Stimulated activated CD4-positive, alpha-beta T cell treated with anti-CD3 and anti-CD28 coated beads, Interleukin-4, amount 100 ng/mL, for 4 hours (primary cell): ENCODE measurements around the gene TBX15.

Source experiments
- DNase-seq, 2 experiments: peaks; one replicate each; pipeline ENCODE4 v3.0.0-alpha.2; 2020

Gene TBX15

DNA sequence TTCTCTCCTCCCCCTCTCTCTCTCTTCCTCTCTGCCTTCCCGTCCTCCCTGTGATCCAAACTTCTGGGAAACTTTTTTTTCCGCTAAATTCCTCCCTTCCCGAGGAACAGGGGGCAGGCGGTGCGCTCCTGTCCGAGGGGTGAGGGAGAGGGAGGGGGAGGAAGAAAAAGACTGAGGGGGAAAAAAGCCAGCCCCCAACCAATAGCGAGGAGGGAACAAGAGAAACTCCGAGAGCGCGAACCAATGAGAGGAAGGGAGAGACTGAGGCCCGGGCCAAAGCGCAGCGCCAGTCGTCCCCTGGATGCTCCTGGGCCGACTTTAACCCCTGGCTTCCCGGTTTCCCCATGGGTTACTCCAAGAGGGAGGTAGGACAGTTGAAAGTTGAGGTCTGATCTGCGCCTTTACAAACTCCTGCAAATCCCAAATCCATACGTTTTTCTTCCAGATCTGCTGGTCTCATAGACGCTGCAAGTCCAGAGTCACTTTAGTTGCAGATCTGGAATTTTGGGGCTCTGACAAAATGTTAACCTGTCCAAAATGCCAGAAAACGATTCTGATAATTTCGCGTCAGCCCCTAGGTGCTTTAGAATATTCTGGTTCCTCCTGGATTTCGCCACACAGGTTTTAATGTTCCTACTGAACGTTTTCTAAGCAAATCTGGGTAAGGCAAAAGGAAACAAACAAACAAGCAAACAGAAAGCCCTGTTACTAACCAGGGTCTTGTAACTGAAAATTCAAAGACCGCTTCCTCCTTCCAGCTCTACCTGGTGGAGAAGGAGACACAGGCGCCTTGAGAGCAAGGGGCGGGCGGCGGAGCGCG is at the start of gene TBX15:
TBX15 (minus strand) TSS at position 158 of the 820 bp plus-strand sequence. CDS start 548 bp downstream, outside the sequence.
- no peak for DNase-seq

DNA sequence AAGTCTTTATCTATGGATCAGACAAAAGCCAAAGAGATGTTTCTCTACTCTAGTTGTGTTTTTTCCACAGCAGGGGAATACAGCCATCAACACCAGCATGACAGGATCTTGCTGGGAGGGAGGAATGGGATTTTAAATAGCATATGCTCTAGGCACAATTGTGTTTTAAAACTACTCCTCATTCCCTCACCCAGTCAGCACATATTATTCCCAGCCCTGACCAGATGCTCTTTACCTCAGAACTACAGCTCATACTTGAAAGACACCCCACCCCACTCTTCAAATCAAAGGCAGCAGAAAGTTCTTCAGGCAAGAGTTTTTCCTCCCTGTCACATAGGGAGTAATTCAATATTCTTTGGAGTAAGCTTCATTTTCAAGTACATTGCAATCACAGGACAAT is 46.2 kb upstream of the TBX15 start:
- no peak for DNase-seq

DNA sequence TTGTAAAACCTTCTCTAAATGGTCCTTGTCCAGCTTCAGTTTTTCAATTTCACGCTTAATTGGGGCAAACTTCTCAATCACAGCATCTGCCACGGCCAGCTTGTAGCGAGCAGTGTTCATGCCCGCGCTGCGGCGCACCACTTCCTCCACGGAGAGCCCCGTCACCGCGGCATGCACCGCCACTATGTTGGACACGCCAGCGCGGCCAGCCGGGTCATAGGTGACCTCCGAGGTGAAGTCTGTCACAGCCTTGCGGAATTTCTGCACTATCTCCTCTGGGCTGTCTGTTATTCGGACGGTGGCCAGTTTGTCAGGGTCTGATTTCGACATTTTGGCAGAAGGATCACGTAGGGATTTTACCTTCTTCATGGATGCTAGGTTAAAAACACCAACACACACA is 44.8 kb upstream of the TBX15 start:
- DNase-seq = no peak

DNA sequence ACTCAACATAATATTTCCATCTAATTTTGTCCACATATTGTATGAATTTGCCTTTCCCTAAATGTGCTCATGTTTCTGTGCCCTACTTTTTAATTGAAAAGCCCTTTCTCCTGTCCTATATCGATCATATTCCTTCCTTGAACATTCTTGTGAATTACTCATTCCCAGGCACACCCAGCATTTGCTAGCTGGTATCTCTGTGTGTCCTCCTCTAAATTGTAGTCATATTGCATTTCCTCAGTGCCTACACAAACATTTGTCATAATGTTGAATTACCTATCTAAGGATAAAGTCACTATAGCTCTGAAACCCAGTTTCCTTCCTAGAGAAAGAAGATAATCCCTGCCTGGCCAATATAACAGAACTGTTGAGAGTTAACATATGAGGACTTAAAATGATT is 39.6 kb upstream of the TBX15 start:
- no peak for DNase-seq

DNA sequence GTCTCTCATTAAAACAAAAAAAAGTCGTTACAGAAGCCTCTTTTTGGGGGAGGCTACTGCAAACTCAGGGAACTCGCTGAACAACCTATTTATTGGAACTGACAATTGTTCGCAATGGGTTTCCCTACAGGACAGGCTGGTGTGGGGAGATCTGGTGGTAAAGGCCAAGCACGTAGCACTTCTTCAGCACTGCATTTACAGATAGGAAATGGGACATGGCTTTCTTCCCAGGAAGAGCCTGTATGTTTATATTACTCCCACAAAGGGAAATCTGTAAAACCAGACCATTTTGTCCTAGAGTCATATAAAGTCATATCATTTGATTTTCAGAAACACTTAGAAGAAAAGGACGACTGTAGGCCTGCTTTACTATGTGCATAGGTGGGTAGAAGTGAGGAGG is 38.8 kb upstream of the TBX15 start:
- DNase-seq = no peak

DNA sequence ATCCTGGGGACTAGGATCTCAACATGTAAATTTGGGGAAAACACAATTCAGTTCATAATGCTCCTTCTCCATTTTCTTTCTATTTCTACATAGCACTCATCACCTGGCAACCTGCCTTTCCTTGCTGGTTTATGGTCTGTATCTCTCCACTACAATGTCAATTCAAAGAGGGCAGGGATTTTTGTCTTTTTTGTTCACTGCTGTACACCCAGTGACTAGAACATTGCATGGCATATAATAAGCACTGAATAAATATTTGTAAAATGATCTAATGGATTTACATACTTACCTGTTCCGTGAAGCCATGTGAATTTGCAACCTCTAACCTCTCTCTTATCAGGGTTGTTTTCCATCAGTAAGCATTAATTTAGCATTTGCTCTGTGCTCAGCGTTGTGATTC is 27.4 kb upstream of the TBX15 start:
- no peak for DNase-seq

DNA sequence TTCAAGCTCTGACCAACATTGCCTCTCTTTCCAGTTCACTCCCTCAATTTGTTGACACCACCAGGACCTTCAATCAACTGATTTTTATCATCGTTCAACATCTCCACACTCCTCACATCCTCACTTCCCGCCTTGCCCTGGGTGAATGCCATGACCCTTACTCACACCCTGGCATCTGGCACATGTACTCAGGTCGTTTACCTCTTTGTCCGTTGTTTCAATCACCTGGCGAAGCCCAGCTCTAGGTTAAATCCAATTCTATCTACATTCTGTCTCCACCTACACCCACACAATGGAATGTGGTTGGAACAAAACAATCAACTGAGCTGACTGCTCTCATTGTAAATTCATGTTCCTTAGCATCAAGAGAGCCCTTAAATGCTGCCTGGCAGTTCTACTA is 24.2 kb upstream of the TBX15 start:
- DNase-seq = no peak

DNA sequence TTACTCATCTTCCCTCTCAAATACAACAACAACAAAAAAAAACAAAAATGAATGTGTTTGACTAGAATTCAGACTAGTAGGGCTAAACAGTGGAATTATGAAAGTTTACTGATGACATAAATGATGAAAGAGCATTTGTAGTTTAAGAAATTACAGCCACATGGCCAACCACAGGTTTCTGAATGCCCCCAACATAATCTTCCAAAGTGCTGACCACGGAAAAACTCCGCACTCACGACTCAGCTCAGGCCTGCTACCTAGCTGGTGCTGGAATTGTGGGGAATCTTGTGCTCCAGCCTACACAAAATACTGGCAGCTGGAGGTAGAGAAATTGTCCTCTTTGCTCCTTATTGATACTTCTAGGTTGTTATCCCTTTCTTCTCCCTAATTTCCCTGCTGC is 23.6 kb upstream of the TBX15 start:
- DNase-seq = no peak

DNA sequence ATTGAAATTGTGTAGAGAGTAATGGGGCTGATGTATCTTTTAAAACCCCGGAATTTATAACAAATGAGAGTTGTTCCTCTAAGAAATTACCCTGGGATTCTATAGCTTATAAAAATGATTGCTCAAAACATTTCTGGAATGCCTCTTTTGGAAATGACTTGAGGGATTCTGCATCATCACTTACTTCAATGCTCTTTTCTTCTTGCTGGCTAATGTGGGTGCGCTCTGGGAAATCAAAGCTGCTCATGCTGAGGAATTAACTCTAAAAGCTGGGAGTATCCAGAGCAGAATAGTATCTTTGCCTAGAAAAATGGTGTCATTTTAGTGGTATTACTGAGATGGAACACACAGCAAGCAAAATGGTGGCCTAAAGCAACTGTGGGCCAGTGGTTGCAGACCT is 23.0 kb upstream of the TBX15 start:
- no peak for DNase-seq

DNA sequence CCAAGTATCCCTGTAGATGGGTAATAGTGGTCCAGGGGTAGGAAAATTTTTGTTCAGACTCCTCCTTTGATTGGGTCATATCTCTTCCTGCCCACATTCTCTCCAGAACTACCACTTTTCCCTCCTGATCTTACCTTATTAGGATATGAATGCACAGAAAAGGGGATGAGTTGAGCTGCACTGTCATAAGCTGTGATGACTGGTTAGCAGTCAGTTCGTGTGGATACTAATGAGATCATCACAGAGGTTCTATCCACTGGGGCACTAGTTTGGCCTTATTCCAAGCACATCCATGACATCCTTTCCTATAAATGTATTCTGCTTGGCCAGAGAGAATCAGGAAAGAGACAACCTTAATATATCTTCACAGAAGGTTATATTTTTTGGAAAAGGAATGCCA is 22.1 kb upstream of the TBX15 start:
- DNase-seq = no peak

DNA sequence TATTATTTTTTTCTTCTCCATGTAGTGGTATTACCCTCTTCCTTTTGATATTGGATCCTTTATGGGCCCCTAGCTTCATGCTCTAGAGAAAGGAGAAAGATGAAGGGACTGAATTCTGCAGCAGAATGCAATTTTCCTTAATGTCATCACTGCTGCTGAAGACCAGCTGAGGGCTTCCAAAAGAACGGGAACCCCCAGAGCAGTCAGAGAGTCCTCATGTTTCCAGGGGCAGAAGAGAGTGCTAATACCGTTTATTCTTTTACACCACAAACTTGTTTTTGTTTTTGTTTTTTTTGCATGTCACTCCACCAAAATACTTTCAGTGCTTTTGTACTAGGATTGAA is 21.1 kb upstream of the TBX15 start:
- no peak for DNase-seq

DNA sequence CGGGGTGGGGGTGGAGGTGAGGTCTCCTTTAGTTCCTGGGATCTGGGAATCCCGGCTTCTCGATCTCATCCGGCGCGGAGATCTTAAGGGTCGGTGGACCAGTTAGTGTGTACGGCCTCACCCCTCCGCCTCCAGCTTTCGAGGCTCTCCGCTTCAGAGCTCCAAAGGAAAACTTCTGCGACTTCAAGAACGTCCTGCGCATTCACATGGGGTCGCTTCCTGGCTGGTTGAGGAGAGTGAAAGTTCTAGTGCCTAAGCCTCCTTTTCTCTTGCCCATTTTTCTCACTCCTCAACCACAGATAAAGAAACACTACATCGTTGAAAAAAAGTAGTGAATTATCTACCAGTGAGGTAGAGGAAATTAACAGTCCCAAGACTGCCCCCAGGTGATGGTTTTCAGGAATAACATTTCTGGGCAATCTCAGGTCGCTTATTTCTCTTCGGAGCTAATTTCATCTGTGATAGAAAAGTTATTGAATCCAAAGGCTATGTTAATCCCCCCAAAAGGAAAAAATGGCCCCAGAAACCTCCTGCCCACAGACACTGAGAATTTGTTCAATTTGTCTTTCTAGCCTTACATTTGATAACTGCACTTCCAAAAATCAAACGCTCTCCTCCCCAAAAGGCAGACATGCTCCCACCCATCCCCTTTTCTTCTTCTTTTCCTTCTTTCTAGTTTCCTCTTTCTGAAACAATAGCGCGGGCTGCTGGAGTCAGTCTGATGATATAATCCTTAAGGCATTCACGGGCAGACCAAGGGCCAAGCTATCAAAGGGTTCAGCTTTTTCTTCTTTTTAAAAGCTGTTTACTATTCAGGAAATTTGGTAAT is 20.6 kb upstream of the TBX15 start:
- no peak for DNase-seq

DNA sequence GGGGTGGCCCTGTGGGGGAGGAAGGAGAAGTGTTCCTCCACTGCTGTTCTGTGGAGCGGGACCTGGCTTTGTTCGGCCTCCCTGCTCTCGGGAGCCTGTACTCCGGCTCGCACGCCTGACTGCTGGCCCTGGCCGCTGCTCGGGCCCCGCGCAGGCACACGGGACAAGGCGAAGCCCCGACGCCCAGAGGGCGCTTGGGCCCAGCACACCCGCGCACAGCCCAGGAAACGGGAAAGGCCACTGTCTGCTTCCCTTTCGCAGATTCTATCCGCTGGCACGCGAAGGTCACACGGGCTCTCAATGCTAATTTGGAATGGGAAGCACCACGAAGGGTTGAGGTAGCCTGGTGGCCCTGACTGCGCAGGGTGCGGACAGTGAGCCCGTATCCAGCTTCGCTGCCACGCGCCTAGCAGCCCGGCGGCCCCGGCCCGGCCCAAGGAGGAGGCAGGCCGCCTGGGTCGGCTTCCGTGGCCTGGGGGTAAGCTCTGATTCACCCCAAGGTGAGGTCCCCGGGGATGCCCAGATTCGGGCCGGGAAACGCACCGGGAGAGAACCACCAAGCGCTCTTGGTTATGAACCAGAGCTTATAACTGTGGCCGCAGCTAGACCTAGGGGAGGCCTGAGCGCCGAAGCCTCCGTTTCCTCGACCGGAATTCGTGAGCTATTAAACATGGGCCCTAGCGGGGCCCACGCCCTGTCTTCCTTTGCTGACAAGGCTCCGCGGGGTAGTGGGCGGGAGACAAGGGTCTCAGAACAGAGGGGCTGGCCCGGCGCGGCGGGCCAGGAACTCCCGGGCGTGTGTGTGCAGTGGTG is 19.7 kb upstream of the TBX15 start:
- DNase-seq = no peak

DNA sequence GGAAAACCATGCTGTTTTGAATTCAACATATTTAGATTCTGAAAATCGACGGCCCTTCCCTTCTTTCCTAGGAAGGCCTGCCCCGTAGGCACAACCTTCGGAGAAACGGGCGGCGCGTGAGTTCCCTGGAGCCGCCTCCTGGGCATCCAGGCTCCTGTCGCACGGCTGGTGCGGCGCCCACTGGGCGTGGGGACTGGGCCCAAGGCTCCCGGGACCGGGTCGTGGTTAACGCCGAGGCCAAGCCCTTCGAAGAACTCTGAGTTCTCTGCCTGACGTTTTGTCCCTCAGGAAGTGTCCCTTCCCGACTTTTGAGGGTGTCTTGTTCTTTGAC is 19.2 kb upstream of the TBX15 start:
- DNase-seq = no peak

DNA sequence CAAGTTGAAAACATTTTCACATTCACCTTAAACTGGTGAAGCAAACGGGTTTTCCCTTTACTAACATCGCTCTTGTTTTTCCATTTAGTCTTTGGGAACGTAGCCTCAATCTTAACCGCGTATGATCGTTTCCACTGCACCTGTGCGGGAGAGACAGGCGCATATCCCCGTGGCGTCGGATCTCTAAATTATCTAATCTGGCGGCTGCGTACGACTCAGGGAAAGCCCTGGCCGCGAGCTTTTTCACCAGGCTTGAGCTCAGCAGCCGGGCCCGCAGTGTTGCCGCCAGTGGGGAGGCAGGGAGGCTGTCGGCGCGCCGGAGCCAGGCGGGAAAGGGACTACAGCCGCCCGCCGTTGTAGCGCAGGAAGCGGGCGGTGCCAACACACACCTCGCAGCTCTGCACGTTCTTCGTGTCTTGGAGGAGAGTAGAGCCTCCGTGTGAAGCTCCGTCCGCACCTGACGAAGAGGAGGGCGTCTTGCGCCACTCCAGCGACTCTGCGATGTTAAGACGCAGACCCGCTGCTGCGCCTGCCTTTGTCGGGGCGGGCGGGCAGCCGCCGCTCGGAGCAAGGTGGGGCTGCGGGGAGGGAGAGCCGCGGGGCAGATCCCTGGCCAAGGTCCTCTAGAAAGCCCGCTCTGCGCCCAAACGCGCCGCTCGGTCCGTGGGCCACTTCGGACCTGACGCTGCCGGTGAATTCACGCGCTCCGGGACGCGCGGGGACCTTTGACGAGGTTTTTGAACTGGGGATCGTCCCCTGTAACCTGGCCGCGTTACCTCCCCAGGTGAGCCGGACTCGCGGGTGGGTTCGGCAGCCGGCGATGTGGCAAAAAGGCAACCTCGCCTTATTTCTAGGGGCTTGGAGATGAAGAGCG is 18.5 kb upstream of the TBX15 start:
- DNase-seq = no peak

DNA sequence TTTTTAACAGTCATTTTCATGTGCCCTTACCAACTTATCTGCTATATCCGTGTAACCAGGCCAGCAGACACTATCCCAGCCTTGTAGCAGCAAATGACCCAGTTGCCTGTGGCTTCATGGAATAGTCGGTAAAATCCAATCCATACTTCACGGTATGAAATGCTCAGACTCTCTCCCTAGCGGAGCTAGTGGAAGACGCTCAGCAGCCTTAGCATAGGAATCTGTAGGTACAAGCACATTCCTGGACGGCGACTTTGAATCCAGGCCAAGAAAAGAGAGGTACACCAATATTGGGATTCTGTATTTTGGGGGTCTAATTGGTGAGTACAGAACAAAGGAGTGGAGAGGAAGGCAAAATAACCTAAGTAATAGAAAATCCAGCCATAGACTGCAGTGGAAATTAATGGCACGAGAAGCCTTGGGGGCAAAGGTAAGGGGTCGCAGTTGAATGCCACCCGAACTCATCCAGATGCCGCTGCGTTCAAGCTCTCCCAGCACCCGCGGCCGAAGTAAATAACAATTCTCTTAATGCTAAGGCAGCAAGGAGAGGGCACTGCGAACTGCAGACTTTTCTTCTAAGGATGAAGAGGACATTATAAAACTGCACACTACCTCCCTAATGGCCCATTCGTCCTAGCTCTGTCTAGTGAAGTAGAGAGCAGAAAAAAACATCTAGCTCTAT is 17.7 kb upstream of the TBX15 start:
- DNase-seq = no peak

DNA sequence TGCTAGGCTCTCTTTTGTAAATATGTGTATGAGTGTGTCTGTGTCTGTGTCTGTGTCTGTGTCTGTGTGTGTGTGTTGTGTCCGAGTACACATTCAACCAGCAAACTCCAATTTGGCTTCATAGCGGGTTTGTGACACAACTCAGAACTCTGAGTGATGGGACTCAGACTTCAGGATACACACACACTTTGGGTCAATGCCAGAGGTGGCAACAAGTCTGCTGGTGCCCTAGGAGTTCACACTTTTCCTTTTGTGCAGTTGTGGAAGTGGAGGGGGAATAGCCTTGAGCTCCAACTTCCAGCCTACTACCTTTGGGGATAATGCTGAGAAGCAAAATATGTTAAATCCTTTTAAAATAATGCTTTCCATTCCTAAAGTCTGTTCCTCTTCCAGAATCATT is 16.6 kb upstream of the TBX15 start:
- DNase-seq = no peak

DNA sequence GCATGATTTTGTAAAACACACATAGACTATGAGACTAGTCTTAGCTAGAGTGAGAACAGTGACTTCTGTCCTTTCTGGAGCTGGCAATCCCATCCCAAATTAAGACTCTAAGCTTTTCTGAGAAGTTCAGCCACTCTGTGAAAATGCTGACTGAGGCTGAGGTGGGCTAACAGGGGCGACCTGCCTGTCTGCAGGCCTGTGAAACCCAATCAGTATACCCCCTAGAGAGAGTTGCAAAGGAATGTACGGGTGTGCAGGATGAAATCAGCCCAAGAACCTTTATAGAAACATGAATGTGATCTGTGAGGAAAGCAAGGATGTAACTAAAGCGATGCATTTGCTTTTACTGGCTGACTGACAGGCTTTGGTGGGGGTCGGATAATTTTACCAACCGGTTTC is 16.0 kb upstream of the TBX15 start:
- DNase-seq = no peak

DNA sequence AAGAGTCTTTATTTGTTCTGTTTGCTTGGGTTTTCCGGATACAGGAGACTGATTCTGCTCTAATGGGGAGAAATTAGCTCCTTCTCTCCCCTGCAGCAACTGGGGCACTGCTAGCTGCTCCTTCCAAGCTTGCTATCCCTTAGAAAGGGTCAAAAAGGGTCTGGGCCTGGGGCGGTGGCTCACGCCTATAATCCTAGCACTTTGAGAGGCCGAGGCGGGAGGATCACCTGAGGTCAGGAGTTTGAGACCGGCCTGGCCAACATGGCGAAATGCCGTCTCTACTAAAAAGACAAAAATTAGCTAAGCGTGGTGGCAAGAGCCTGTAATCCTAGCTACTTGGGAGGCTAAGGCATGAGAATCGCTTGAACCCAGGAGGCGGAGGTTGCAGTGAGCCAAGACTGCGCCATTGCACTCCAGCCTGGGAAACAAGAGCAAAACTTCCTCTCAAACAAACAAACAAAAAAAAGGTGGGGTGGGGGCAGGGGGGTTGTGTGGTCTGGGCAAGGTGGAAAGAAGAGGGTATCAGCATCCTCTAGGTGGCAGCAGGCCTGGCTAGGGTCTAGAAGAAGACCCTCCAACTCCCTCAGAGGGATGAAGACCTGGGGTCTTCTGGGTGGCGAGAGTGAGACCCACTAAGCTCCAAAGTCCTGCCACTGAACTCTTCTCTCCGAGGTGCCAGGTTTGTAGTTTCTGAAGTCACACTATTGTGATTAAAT is 15.4 kb upstream of the TBX15 start:
- DNase-seq = no peak

DNA sequence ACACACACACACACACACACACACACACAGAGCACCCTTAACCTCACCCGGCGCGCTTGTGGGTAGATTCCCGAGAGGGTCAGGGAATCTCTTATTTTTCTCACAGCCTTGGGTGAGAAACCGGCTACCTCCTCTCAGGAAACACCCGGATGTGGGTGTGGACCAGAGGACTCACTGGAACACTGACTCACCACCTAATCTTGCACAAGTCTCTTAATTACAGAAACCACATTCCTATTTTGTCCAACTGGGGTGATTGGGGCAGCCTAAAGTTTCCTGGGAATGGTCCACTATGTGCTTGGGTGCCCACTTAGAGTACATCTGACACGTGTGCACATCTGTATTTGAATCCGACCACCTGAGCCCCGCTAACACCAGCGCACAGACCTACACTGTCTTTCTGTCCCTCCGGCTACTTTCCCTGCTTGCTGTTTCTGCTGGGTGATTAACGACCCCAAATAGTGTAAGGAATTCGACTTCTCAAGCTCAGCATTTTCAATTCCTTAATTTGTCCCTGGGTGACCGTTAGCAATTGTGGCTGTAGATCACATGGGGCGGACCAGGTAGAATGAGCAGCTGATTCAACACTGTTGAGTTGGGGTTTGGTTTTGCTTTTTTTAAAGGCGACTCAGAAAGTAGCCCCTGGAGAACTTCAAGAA is 14.0 kb upstream of the TBX15 start:
- no peak for DNase-seq
